Liver (tissue), 9 donors: ENCODE data around the gene GRM6. TPM values are rescaled to one million over a fixed set of nuclear protein-coding genes. Genes with fewer than 3 reads are reported as not detected.
A peak's percentile ranks its signal among the peaks of the same experiment; 100 is the strongest.

Experiments used
- DNase-seq: peaks from one replicate; pipeline ENCODE4 v3.0.0-alpha.2; 2017; ENCODE audit warnings: low spot score
- H3K27ac ChIP-seq, 2 donors: one replicate each; pipeline ENCODE4 v1.7.0; 2013; ENCODE audit warnings: inconsistent platforms in 2 of 2, low read length in 2 of 2, control low read depth in 1 of 2, low read depth in 1 of 2, mild to moderate bottlenecking in 1 of 2
- H3K27me3 ChIP-seq, 4 donors: one replicate each; pipeline versions ENCODE4 v1.6.1 to v1.7.0; 2013; ENCODE audit warnings: low read length in 3 of 4, inconsistent platforms in 1 of 4, mild to moderate bottlenecking in 1 of 4, moderate library complexity in 1 of 4; ENCODE audit not compliant: control insufficient read depth in 4 of 4, insufficient read depth in 4 of 4
- H3K36me3 ChIP-seq, 4 donors: one replicate each; pipeline versions ENCODE4 v1.6.1 to v1.7.0; 2013; ENCODE audit warnings: low read length in 3 of 4, mild to moderate bottlenecking in 3 of 4, low read depth in 1 of 4, moderate library complexity in 1 of 4; ENCODE audit not compliant: control insufficient read depth in 4 of 4, insufficient read depth in 3 of 4
- H3K4me1 ChIP-seq, 4 donors: one replicate each; pipeline versions ENCODE4 v1.6.1 to v1.7.0; 2013; ENCODE audit warnings: low read length in 3 of 4, mild to moderate bottlenecking in 3 of 4, moderate library complexity in 1 of 4; ENCODE audit not compliant: control insufficient read depth in 4 of 4, insufficient read depth in 4 of 4
- H3K4me3 ChIP-seq, 3 donors: one replicate each; pipeline versions ENCODE4 v1.6.1 to v1.7.0; 2013; ENCODE audit warnings: low read length in 3 of 3, control low read depth in 1 of 3, low read depth in 1 of 3, mild to moderate bottlenecking in 1 of 3
- H3K9ac ChIP-seq, 2 donors: one replicate each; pipeline ENCODE4 v1.7.0; 2013; ENCODE audit warnings: low read length in 2 of 2, mild to moderate bottlenecking in 2 of 2, moderate library complexity in 2 of 2, control low read depth in 1 of 2, low read depth in 1 of 2
- H3K9me3 ChIP-seq, 4 donors: one replicate each; pipeline versions ENCODE4 v1.6.1 to v1.7.0; 2013; ENCODE audit warnings: low read length in 3 of 4; ENCODE audit not compliant: control insufficient read depth in 4 of 4
- ATF3 ChIP-seq: IDR thresholded peaks from 2 replicates; pipeline ENCODE4 v1.6.1; 2016; ENCODE audit warnings: antibody characterized with exemption
- CTCF ChIP-seq: fragments of 150-350 bp; IDR thresholded peaks from 2 replicates; pipeline ENCODE4 v1.5.1; 2017; ENCODE audit warnings: improper control_type of control experiment, low read depth, low read length; ENCODE audit not compliant: missing input control
- EGR1 ChIP-seq, 2 donors: IDR thresholded peaks; 2 replicates each; pipeline ENCODE4 v1.6.1; 2016 to 2018; ENCODE audit warnings: antibody characterized with exemption in 2 of 2, low read depth in 2 of 2
- FOXA1 ChIP-seq: IDR thresholded peaks from 2 replicates; pipeline ENCODE4 v1.6.1; 2016; ENCODE audit warnings: antibody characterized with exemption
- FOXA2 ChIP-seq: IDR thresholded peaks from 2 replicates; pipeline ENCODE4 v1.6.1; 2016; ENCODE audit warnings: antibody characterized with exemption
- GABPA ChIP-seq, 2 donors: IDR thresholded peaks in 1 of 2; conservative IDR thresholded peaks in 1 of 2; 2 replicates each; pipeline ENCODE4 v1.6.1; 2016; ENCODE audit warnings: antibody characterized with exemption in 2 of 2, mild to moderate bottlenecking in 1 of 2, moderate library complexity in 1 of 2
- HNF4A ChIP-seq, 2 donors: conservative IDR thresholded peaks; 2 replicates each; pipeline ENCODE4 v1.6.1; 2016; ENCODE audit warnings: antibody characterized with exemption in 2 of 2, mild to moderate bottlenecking in 2 of 2
- JUND ChIP-seq, 2 donors: IDR thresholded peaks; 2 replicates each; pipeline ENCODE4 v1.6.1; 2016; ENCODE audit warnings: antibody characterized with exemption in 2 of 2
- MAX ChIP-seq: IDR thresholded peaks from 2 replicates; pipeline ENCODE4 v1.6.1; 2016; ENCODE audit warnings: antibody characterized with exemption
- NR2F2 ChIP-seq: IDR thresholded peaks from 2 replicates; pipeline ENCODE4 v1.6.1; 2016; ENCODE audit warnings: antibody characterized with exemption
- RAD21 ChIP-seq, 2 donors: IDR thresholded peaks; 2 replicates each; pipeline ENCODE4 v1.6.1; 2016; ENCODE audit warnings: antibody characterized with exemption in 2 of 2, mild to moderate bottlenecking in 2 of 2
- REST ChIP-seq: IDR thresholded peaks from 2 replicates; pipeline ENCODE4 v1.6.1; 2016; ENCODE audit warnings: antibody characterized with exemption, mild to moderate bottlenecking
- RXRA ChIP-seq, 2 donors: IDR thresholded peaks; 2 replicates each; pipeline ENCODE4 v1.6.1; 2017 to 2018; ENCODE audit warnings: antibody characterized with exemption in 2 of 2, mild to moderate bottlenecking in 1 of 2
- SP1 ChIP-seq: IDR thresholded peaks from 2 replicates; pipeline ENCODE4 v1.6.1; 2018; ENCODE audit warnings: antibody characterized with exemption, mild to moderate bottlenecking
- TAF1 ChIP-seq: conservative IDR thresholded peaks from 2 replicates; pipeline ENCODE4 v1.6.1; 2016; ENCODE audit warnings: antibody characterized with exemption, mild to moderate bottlenecking
- YY1 ChIP-seq: IDR thresholded peaks from 2 replicates; pipeline ENCODE4 v1.6.1; 2016; ENCODE audit warnings: antibody characterized with exemption, mild to moderate bottlenecking
- ZBTB33 ChIP-seq: IDR thresholded peaks from 2 replicates; pipeline ENCODE4 v1.6.1; 2016; ENCODE audit warnings: antibody characterized with exemption
- WGBS: extraction: QIAGEN DNeasy Blood & Tissue Kit; methylation state at CpG from one replicate; pipeline ENCODE4 v1.1.7; 2013; 5-methylcytosine and 5-hydroxymethylcytosine counted together
- polyA plus RNA-seq, 2 donors: library from polyadenylated mRNA; stranded (reverse) in 1 of 2; unstranded in 1 of 2; fragments of 200-250 nt in 1 of 2; fragments of >200 nt in 1 of 2; fragmentation: Nextera tagmentation in 1 of 2; extraction: Ambion mirVana in 1 of 2; gene quantifications; one replicate each; pipeline versions ENCODE4 v1.2.1 to v1.2.3, GENCODE V29; 2013 to 2015
- total RNA-seq, 2 donors: library from RNA; depleted of rRNA; stranded (reverse); fragments of >200 nt; gene quantifications; one replicate each; pipeline ENCODE4 v1.2.3, GENCODE V29; 2014
- donor health status: healthy.
- donor health status: healthy.
- donor health status: healthy.
- donor health status: healthy.
- donor health status: healthy.

Gene GRM6
- total and polyA plus RNA-seq, 4 donors: 0.23 TPM; not detected in 3

- TF ChIP-seq REST (no peak), NR2F2 (no peak), RAD21 (IDR thresholded peaks at IDR 0.05) (no peak), HNF4A (conservative IDR thresholded peaks at IDR 0.05) (no peak), GABPA (IDR thresholded peaks at IDR 0.05 in 1 of 2, conservative IDR thresholded peaks at IDR 0.05 in 1 of 2) (no peak), ATF3 (no peak)
These were observed 12.2 kb downstream of the GRM6 start (continued) for GRCh38 chr5:178982941-178983340.

GRCh38 chr5:178981381-178981780 is 13.7 kb downstream of the GRM6 start:
- Histone ChIP-seq H3K4me1 (no peaks in the 10 kb centered on the region), H3K4me3 (peak overlapping the region in 1 of 3 donors; percentile 37), H3K36me3 (no peaks in the 10 kb centered on the region), H3K27ac (no peak overlapping the region), H3K9me3 (peaks cover 29 to 48% (median 39%) of the 10 kb centered on the region in 4 donors), H3K27me3 (no peaks in the 10 kb centered on the region), H3K9ac (no peak overlapping the region)
- 91% methylated on average over 15 of the region's 15 CpGs for WGBS
- TF ChIP-seq FOXA1 (no peak), NR2F2 (no peak), ATF3 (no peak), JUND (IDR thresholded peaks at IDR 0.05) (no peak)
- no peak for DNase-seq

- H3K9me3 ChIP-seq: peaks cover 32 to 77% (median 55%) of the 10 kb centered on the region in 4 donors
- no peak overlapping the region for H3K9ac ChIP-seq
- H3K4me1 ChIP-seq: no peaks in the 10 kb centered on the region
- H3K27me3 ChIP-seq: no peaks in the 10 kb centered on the region
- 94% methylated on average over 5 of the region's 5 CpGs for WGBS
- DNase-seq: no peak
- peaks cover 0 to 4% (median 0%) of the 10 kb centered on the region in 4 donors for H3K36me3 ChIP-seq
- no peak for TF ChIP-seq EGR1 (IDR thresholded peaks at IDR 0.05; ENCODE audit: low read depth in 2 of 2)
- no peak for TF ChIP-seq RXRA (IDR thresholded peaks at IDR 0.05)
- no peak for TF ChIP-seq JUND (IDR thresholded peaks at IDR 0.05)
- no peak for TF ChIP-seq SP1
- TF ChIP-seq ZBTB33: no peak
- no peak for TF ChIP-seq REST
- TF ChIP-seq MAX: no peak
- TF ChIP-seq ATF3: no peak
- TF ChIP-seq RAD21 (IDR thresholded peaks at IDR 0.05): no peak
- TF ChIP-seq TAF1: no peak
- TF ChIP-seq FOXA2: no peak
- no peak for TF ChIP-seq GABPA (IDR thresholded peaks at IDR 0.05 in 1 of 2, conservative IDR thresholded peaks at IDR 0.05 in 1 of 2)
- TF ChIP-seq CTCF: no peak
- TF ChIP-seq FOXA1: no peak
- TF ChIP-seq YY1: no peak
- peak overlapping the region in 2 of 3 donors; percentile 26 to 32 for H3K4me3 ChIP-seq
- H3K27ac ChIP-seq: no peak overlapping the region
These were observed 29.6 kb downstream of the GRM6 start for GRCh38 chr5:178965465-178966055.
